ENCODE data around the gene HSPA8.

GRCh38 chr11:123080015-123080414, 18.1 kb upstream of the HSPA8 start:
- TF ChIP-seq CTCF (IDR thresholded peaks at IDR 0.05) (no peak), POLR2A (IDR thresholded peaks at IDR 0.05) (no peak), POLR2AphosphoS5 (IDR thresholded peaks at IDR 0.05) (no peak)

All from stomach (tissue), 4 donors.